H1 (cell line): ENCODE data around the gene PRPF18. TPM values are rescaled to one million over a fixed set of nuclear protein-coding genes. Genes with fewer than 3 reads are reported as not detected.

Experiments used
- CTCF ChIA-PET: fragments of 300-600 bp; sonication (Branson Sonifier 250); formaldehyde crosslinking; loops from one replicate; lab custom pipeline; 2021; ENCODE audit not compliant: partially characterized antibody; lab: Charles Lee
- POLR2A ChIA-PET: fragments of 300-600 bp; sonication (Branson Sonifier 250); formaldehyde crosslinking; loops from one replicate; lab custom pipeline; 2021; ENCODE audit warnings: inconsistent platforms; ENCODE audit not compliant: partially characterized antibody; lab: Charles Lee
- DNase-seq, 2 experiments: peaks; one replicate each; pipeline versions ENCODE4 v3.0.0 to v3.0.0-alpha.2; 2010 to 2022; ENCODE audit warnings: low spot score in 2 of 2, low read depth in 1 of 2, mixed read lengths in 1 of 2
- FAIRE-seq: peaks from 2 replicates; lab custom pipeline; 2011; peaks lifted over from hg19 to GRCh38; lab: Jason Lieb, UNC
- H2AFZ ChIP-seq: 2 replicates; pipeline ENCODE4 v1.8.1; 2012; ENCODE audit warnings: low read length, inconsistent platforms
- H2AK5ac ChIP-seq: 2 replicates; pipeline ENCODE4 v1.6.1; 2013; ENCODE audit warnings: low read depth, low read length
- H2BK120ac ChIP-seq: replicated peaks from 2 replicates; pipeline ENCODE3; 2013; ENCODE audit warnings: low read depth, low read length, inconsistent platforms
- H2BK12ac ChIP-seq: 2 replicates; pipeline ENCODE4 v1.6.1; 2013; ENCODE audit warnings: low read depth, low read length
- H2BK15ac ChIP-seq: 2 replicates; pipeline ENCODE4 v1.6.1; 2013; ENCODE audit warnings: low read length
- H2BK20ac ChIP-seq: 2 replicates; pipeline ENCODE4 v1.6.1; 2013; ENCODE audit warnings: low read length
- H2BK5ac ChIP-seq: 2 replicates; pipeline ENCODE4 v1.6.1; 2013; ENCODE audit warnings: low read depth, low read length
- H3K14ac ChIP-seq: 2 replicates; pipeline ENCODE4 v1.6.1; 2013; ENCODE audit warnings: inconsistent platforms; ENCODE audit not compliant: insufficient read length
- H3K18ac ChIP-seq: 2 replicates; pipeline ENCODE4 v1.6.1; 2013; ENCODE audit warnings: low read length; ENCODE audit errors: extremely low read depth
- H3K23ac ChIP-seq: 2 replicates; pipeline ENCODE4 v1.6.1; 2013; ENCODE audit warnings: inconsistent platforms; ENCODE audit not compliant: insufficient read length
- H3K23me2 ChIP-seq: 2 replicates; pipeline ENCODE4 v1.6.1; 2013; ENCODE audit warnings: low read depth, low read length
- H3K27ac ChIP-seq: 2 replicates; pipeline ENCODE4 v1.6.1; 2011; ENCODE audit warnings: low read depth, low read length, inconsistent platforms
- H3K27me3 ChIP-seq, 4 experiments: replicated peaks in 1 of 4; 1 replicate in 1 of 4; 2 replicates in 3 of 4; pipeline versions ENCODE4 v1.6.1 to v1.8.1; 2011 to 2013; ENCODE audit warnings: low read length in 3 of 4, mild to moderate bottlenecking in 3 of 4, inconsistent platforms in 2 of 4, mixed read lengths in 2 of 4, moderate library complexity in 1 of 4; ENCODE audit not compliant: control insufficient read depth in 3 of 4, insufficient read depth in 3 of 4; ENCODE audit errors: extremely low read depth in 1 of 4
- H3K36me3 ChIP-seq, 4 experiments: 2 replicates each; pipeline versions ENCODE4 v1.6.1 to v1.8.1; 2011 to 2013; ENCODE audit warnings: mild to moderate bottlenecking in 4 of 4, low read length in 3 of 4, moderate library complexity in 2 of 4, control low read depth in 1 of 4, inconsistent platforms in 1 of 4; ENCODE audit not compliant: insufficient read depth in 4 of 4, control insufficient read depth in 2 of 4
- H3K4ac ChIP-seq: replicated peaks from 2 replicates; pipeline ENCODE3; 2013; ENCODE audit warnings: low read length, low read depth, mixed read lengths, inconsistent platforms; ENCODE audit not compliant: insufficient read length
- H3K4me1 ChIP-seq, 4 experiments: replicated peaks in 1 of 4; 1 replicate in 1 of 4; 2 replicates in 3 of 4; pipeline versions ENCODE4 v1.6.1 to v1.8.1; 2011 to 2013; ENCODE audit warnings: low read length in 3 of 4, inconsistent platforms in 2 of 4, mixed read lengths in 1 of 4; ENCODE audit not compliant: insufficient read depth in 4 of 4, control insufficient read depth in 3 of 4
- H3K4me2 ChIP-seq, 2 experiments: 2 replicates each; pipeline versions ENCODE4 v1.6.1 to v1.8.1; 2011 to 2013; ENCODE audit warnings: low read depth in 2 of 2, low read length in 2 of 2, control low read depth in 1 of 2, inconsistent platforms in 1 of 2, mild to moderate bottlenecking in 1 of 2; ENCODE audit not compliant: insufficient read depth in 1 of 2
- H3K4me3 ChIP-seq, 4 experiments: fragments of 200-600, 300-600 bp in 1 of 4; sonication (generic), shearing (Covaris generic), sonication (Bioruptor Twin) in 1 of 4; 2 replicates each; pipeline versions ENCODE4 v1.5.1 to v1.8.1; 2011 to 2016; ENCODE audit warnings: low read length in 4 of 4, low read depth in 3 of 4, control low read depth in 2 of 4, inconsistent platforms in 2 of 4, mild to moderate bottlenecking in 2 of 4, mixed read lengths in 1 of 4, moderate library complexity in 1 of 4; ENCODE audit not compliant: insufficient read depth in 2 of 4; ENCODE audit errors: extremely low read depth in 1 of 4
- H3K56ac ChIP-seq: replicated peaks from 2 replicates; pipeline ENCODE3; 2013; ENCODE audit warnings: low read depth, mild to moderate bottlenecking, mixed read lengths, low read length, inconsistent platforms; ENCODE audit not compliant: insufficient read length
- H3K79me1 ChIP-seq: 2 replicates; pipeline ENCODE4 v1.6.1; 2013; ENCODE audit warnings: low read depth, low read length, control low read depth
- H3K79me2 ChIP-seq, 2 experiments: 2 replicates each; pipeline versions ENCODE4 v1.6.1 to v1.8.1; 2012 to 2013; ENCODE audit warnings: low read length in 2 of 2, mild to moderate bottlenecking in 2 of 2, inconsistent platforms in 1 of 2; ENCODE audit not compliant: insufficient read depth in 2 of 2, control insufficient read depth in 1 of 2
- H3K9ac ChIP-seq, 4 experiments: replicated peaks in 1 of 4; 1 replicate in 1 of 4; 2 replicates in 3 of 4; pipeline versions ENCODE4 v1.6.1 to v1.8.1; 2011 to 2013; ENCODE audit warnings: low read depth in 3 of 4, low read length in 3 of 4, control low read depth in 2 of 4, mild to moderate bottlenecking in 2 of 4, moderate library complexity in 2 of 4, inconsistent platforms in 1 of 4; ENCODE audit errors: extremely low read depth in 1 of 4
- H3K9me3 ChIP-seq, 2 experiments: 2 replicates each; pipeline versions ENCODE4 v1.6.1 to v1.8.1; 2012 to 2013; ENCODE audit warnings: mild to moderate bottlenecking in 2 of 2, moderate library complexity in 2 of 2, control low read depth in 1 of 2, inconsistent platforms in 1 of 2, low read depth in 1 of 2, low read length in 1 of 2, mixed read lengths in 1 of 2; ENCODE audit not compliant: insufficient read depth in 2 of 2
- H4K20me1 ChIP-seq, 2 experiments: replicated peaks in 1 of 2; 2 replicates each; pipeline versions ENCODE3 to v1.8.1; 2011 to 2013; ENCODE audit warnings: inconsistent platforms in 2 of 2, low read length in 2 of 2, mild to moderate bottlenecking in 1 of 2; ENCODE audit not compliant: insufficient read depth in 2 of 2, control insufficient read depth in 1 of 2
- H4K5ac ChIP-seq: 2 replicates; pipeline ENCODE4 v1.6.1; 2013; ENCODE audit warnings: low read length, low read depth, mixed read lengths, inconsistent platforms; ENCODE audit not compliant: insufficient read length
- H4K8ac ChIP-seq: 2 replicates; pipeline ENCODE4 v1.8.0; 2013; ENCODE audit warnings: mild to moderate bottlenecking, moderate library complexity, low read length, inconsistent platforms; ENCODE audit not compliant: insufficient read depth; ENCODE audit errors: extremely low read depth
- H4K91ac ChIP-seq: replicated peaks from 2 replicates; pipeline ENCODE3; 2013; ENCODE audit warnings: low read length, mixed read lengths, inconsistent platforms; ENCODE audit not compliant: insufficient read length
- GABPA ChIP-seq: IDR thresholded peaks from 2 replicates; pipeline ENCODE4 v1.6.1; 2011; ENCODE audit warnings: mild to moderate bottlenecking, low read length, moderate library complexity, borderline replicate concordance; ENCODE audit not compliant: insufficient read depth
- JUND ChIP-seq: IDR thresholded peaks from 2 replicates; pipeline ENCODE4 v1.6.1; 2011; ENCODE audit warnings: mild to moderate bottlenecking, improper control_type of control experiment, low read length
- RXRA ChIP-seq: IDR thresholded peaks from 2 replicates; pipeline ENCODE4 v1.6.1; 2011; ENCODE audit warnings: low read depth, mild to moderate bottlenecking, low read length, moderate library complexity; ENCODE audit not compliant: insufficient read depth
- WGBS, 2 experiments: shearing (Covaris generic) in 1 of 2; methylation state at CpG; one replicate each; pipeline versions ENCODE4 v1.1.6 to v1.1.7; 2013 to 2015; ENCODE audit warnings: low lambda C conversion rate in 2 of 2, mixed read lengths in 2 of 2, inconsistent platforms in 1 of 2, low coverage in 1 of 2, missing lambda C conversion rate in 1 of 2; ENCODE audit not compliant: insufficient replicate concordance in 2 of 2, insufficient coverage in 1 of 2, insufficient read length in 1 of 2; ENCODE audit errors: extremely low coverage in 1 of 2, missing lambda C conversion rate in 1 of 2; 5-methylcytosine and 5-hydroxymethylcytosine counted together
- polyA plus RNA-seq, 7 experiments: library from polyadenylated mRNA; depleted of rRNA in 3 of 7; stranded (reverse) in 5 of 7; unstranded in 2 of 7; fragments of >200 nt in 5 of 7; fragments of 200-250 nt in 2 of 7; gene quantifications; 1 replicate in 5 of 7; 2 replicates in 1 of 7; 4 replicates in 1 of 7; pipeline versions ENCODE4 v1.2.1 to v1.2.3, GENCODE V29; 2011 to 2013; ENCODE audit warnings: missing spikeins in 2 of 7, mixed read lengths in 2 of 7
- total RNA-seq: library from RNA; stranded (reverse); fragmentation: NEBNext Ultra II Directional; extraction: Animal tissue kit (Norgen Biotek cat#: 25700); gene quantifications from 2 replicates; pipeline ENCODE4 v1.2.1, GENCODE V29; 2021
- TF ChIP-seq, protein P1 (sequence below): IDR thresholded peaks from 2 replicates; pipeline ENCODE4 v1.6.1; 2012; ENCODE audit warnings: low read length, inconsistent platforms

Gene PRPF18
- total and polyA plus RNA-seq, 2 of the 8 experiments (the other 6 are each of a cell fraction or from before 2014, with no cell fraction given): 3.8 to 12.6 TPM

DNA sequence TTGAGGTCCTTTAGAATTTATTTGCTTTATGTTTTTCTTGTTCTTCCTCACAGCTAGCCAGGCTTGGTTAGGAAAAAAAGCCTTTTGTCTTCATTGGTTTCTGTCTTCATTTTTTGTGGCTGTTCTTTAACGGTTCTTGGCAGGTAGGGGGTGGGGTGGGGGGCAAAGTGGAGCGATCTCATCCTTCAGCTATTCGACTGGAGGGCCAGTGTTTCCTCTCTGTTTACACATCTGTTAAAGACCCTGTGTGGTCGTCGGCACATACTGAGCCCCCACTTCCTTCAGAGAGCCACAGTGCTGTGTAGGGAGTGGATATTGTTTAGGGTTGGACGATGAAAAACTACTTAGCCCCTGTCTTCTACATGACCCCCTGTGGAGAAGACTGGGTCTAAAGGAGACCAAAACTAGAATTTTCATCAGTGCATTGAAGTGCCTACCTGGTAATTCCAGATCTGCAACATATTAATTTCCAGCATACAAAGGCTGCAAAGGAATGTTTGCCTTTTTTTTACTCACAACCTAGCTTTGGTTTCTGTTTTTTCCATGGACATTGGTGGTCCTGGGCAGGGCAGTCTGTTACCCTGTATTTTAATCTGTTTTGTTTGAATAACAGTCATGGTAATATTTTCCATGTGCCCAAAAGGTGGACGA is 29.0 kb downstream of the PRPF18 start:
- no peaks in the 10 kb centered on the region for H3K23me2 ChIP-seq
- no peak overlapping the region for H2AK5ac ChIP-seq
- no peaks in the 10 kb centered on the region for H3K27me3 ChIP-seq
- H3K56ac ChIP-seq: no peak overlapping the region
- H3K9me3 ChIP-seq: no peaks in the 10 kb centered on the region
- no peak overlapping the region for H2BK120ac ChIP-seq
- H2AFZ ChIP-seq: no peak overlapping the region
- H3K4me1 ChIP-seq: peaks cover 0 to 8% (median 2%) of the 10 kb centered on the region in 4 experiments; a peak in 5 of 7 replicates
- H3K36me3 ChIP-seq: peaks cover 0 to 6% (median 0%) of the 10 kb centered on the region in 4 experiments; a peak in 3 of 8 replicates
- H4K8ac ChIP-seq: no peak overlapping the region
- 47% methylated on average over 7 of the region's 7 CpGs; no CpG with 5 or more reads in 1 of the 2 experiments for WGBS, 2 experiments
- H3K4me3 ChIP-seq: no peak overlapping the region
- peak overlapping the region in 1 of 2 experiments; percentile 6; a peak in 1 of 4 replicates for H3K4me2 ChIP-seq
- no peak overlapping the region for H3K18ac ChIP-seq
- H3K23ac ChIP-seq: no peak overlapping the region
- H4K91ac ChIP-seq: no peak overlapping the region
- no peak overlapping the region for H2BK20ac ChIP-seq
- H2BK15ac ChIP-seq: no peak overlapping the region
- no peak overlapping the region for H3K9ac ChIP-seq
- H3K79me1 ChIP-seq: no peaks in the 10 kb centered on the region
- no peak overlapping the region for H3K14ac ChIP-seq
- H4K20me1 ChIP-seq: no peaks in the 10 kb centered on the region
- DNase-seq: peak in 1 of 2 experiments; percentile 43
- H2BK5ac ChIP-seq: no peak overlapping the region
- ChIA-PET POLR2A (interaction anchor here (0.9 to 1.9 kb wide), 5 partner anchors 12 to 570 kb away, joined by 3 to 8 read pairs (median 3); partner anchors contain the start of gene PRPF18), CTCF (interaction anchor here (0.7 to 5.5 kb wide), 11 partner anchors 11 to 585 kb away, joined by 3 to 29 read pairs (median 4); no protein-coding TSS in a partner anchor)
- no peaks in the 10 kb centered on the region for H3K79me2 ChIP-seq
- no peak overlapping the region for H3K4ac ChIP-seq
- no peak overlapping the region; the same call in 1 of the 2 replicates for H2BK12ac ChIP-seq
- H3K27ac ChIP-seq: no peak overlapping the region
- no peak for FAIRE-seq
- H4K5ac ChIP-seq: no peak overlapping the region
- TF ChIP-seq GABPA (no peak), JUND (peak; percentile 90), RXRA (no peak)
- TF ChIP-seq, protein P1, sequence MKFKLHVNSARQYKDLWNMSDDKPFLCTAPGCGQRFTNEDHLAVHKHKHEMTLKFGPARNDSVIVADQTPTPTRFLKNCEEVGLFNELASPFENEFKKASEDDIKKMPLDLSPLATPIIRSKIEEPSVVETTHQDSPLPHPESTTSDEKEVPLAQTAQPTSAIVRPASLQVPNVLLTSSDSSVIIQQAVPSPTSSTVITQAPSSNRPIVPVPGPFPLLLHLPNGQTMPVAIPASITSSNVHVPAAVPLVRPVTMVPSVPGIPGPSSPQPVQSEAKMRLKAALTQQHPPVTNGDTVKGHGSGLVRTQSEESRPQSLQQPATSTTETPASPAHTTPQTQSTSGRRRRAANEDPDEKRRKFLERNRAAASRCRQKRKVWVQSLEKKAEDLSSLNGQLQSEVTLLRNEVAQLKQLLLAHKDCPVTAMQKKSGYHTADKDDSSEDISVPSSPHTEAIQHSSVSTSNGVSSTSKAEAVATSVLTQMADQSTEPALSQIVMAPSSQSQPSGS: peak; percentile 89
